Measurements from ENCODE around the gene RASGRP3. TPM values are rescaled to one million over a fixed set of nuclear protein-coding genes. Genes with fewer than 3 reads are reported as not detected.
A peak's percentile ranks its signal among the peaks of the same experiment; 100 is the strongest.

Gene RASGRP3
- total and polyA plus RNA-seq, 12 donors = 2.5 to 23.8 (median 10.7) TPM

DNA sequence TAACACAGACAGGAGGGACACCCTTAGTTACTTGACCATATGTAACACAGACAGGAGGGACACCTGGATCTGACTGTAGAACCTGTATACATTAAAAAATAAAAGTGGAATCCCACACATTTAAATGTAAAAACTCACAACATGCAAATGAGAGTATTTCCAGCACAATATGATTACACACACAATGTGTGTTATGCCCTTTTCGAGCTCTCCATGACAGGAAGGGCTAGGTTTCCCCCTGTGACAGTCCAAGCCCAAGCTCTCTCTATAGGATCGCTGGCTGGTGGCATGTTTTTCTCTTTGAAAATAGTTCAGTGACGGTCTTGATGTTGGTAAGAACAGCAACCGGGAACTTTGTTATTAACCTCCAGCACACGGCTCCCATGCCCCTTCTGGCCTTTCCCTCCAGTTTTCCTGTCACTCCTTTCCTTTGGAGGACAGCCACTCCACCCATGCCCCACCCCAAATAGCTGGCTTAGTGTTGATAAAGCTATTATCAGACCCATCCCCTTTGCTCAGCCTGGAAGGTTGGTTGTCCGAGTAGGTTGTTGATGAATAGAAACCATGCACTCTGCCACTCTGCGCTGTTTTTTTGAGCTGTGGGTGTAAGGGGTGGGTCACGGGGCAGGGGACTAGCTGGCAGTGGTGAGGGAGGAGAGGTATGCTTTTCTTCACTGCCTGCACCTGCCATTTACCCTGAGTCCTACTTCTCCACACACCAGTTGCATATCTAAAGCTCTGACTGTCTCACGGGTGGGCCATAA is 2.7 kb downstream of the RASGRP3 start:
- Histone ChIP-seq H3K9me3 (replicated peaks in 1 of 3) (no peaks in the 10 kb centered on the region), H3K4me1 (replicated peaks in 1 of 2) (peaks cover 6 to 15% of the 10 kb centered on the region in 2 donors), H3K4me3 (no peak overlapping the region), H3K27ac (peak overlapping the region in 2 of 5 donors; percentile 8 to 37), H3K27me3 (no peaks in the 10 kb centered on the region), H3K36me3 (replicated peaks in 1 of 2) (no peaks in the 10 kb centered on the region)
- TF ChIP-seq POLR2A (IDR thresholded peaks at IDR 0.05) = no peak
- TF ChIP-seq, protein P1, sequence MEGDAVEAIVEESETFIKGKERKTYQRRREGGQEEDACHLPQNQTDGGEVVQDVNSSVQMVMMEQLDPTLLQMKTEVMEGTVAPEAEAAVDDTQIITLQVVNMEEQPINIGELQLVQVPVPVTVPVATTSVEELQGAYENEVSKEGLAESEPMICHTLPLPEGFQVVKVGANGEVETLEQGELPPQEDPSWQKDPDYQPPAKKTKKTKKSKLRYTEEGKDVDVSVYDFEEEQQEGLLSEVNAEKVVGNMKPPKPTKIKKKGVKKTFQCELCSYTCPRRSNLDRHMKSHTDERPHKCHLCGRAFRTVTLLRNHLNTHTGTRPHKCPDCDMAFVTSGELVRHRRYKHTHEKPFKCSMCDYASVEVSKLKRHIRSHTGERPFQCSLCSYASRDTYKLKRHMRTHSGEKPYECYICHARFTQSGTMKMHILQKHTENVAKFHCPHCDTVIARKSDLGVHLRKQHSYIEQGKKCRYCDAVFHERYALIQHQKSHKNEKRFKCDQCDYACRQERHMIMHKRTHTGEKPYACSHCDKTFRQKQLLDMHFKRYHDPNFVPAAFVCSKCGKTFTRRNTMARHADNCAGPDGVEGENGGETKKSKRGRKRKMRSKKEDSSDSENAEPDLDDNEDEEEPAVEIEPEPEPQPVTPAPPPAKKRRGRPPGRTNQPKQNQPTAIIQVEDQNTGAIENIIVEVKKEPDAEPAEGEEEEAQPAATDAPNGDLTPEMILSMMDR (IDR thresholded peaks at IDR 0.05) = no peak
- no peak for DNase-seq
- intact Hi-C loops (cut with DNase I) = loop anchor here in 1 of 2 donors (10.0 kb wide), 1 partner anchor 106 kb away; no protein-coding TSS in a partner anchor
- 61 to 71% (median 69%) methylated on average over 9 of the region's 9 CpGs for WGBS, 4 donors

DNA sequence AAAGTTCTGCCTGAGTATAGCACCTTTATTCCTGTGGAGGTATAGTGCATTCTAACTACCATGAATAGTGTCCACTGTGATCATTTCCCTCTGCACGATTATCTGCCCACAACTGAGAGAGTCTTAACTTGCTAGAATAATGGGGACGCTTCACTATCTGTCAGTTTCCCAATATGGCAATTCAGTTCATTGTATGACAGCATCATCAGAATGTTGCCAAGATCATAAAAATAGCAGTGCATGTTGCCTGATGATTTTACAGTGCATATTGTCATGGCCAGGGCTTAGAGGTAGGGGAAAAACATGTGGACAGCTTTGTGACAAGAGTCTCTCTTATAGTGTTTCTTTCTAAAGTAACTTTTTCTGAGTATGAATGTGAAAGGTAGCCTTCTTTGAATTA is 6.1 kb downstream of the RASGRP3 start:
- peaks cover 0 to 4% of the 10 kb centered on the region in 2 donors for H3K4me1 ChIP-seq (replicated peaks in 1 of 2)

DNA sequence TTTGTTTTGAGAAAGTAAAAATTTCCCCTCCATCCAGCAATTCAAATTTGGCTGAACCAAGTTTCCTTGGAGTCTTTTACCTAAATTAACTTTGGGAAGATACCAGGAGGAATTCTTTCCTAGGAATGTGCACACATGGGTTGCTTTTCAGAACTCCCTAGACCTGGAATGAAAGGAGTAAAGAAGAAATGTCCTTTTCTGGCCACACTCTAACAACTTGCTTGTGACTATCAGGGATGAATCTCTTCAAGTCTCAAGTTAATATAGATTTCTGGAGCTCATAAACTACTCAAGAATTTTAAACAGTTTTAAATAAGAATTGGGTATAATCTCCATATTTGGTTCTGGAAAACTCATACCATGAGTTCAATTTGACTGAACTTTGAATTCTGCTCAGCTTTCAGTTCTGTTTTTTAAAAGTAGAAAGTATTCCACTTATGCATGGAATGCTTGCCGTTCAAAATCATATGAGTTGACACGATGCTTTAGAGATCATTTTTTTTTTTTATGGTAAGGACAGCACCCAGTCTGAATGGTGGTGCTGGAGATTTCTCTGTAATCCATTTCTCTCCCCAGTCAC is 7.7 kb downstream of the RASGRP3 start:
- H3K27me3 ChIP-seq = no peaks in the 10 kb centered on the region
- peak overlapping the region in 1 of 5 donors; percentile 11 for H3K27ac ChIP-seq
- DNase-seq = no peak
- intact Hi-C loops (cut with DNase I) = no loop called here
- peaks cover 0 to 4% (median 0%) of the 10 kb centered on the region in 3 donors for H3K9me3 ChIP-seq (replicated peaks in 1 of 3)
- H3K4me1 ChIP-seq (replicated peaks in 1 of 2) = peaks cover 0 to 4% of the 10 kb centered on the region in 2 donors
- no peak overlapping the region for H3K4me3 ChIP-seq
- WGBS, 4 donors = 45 to 53% (median 47%) methylated on average over 2 of the region's 2 CpGs
- TF ChIP-seq, protein P1 (IDR thresholded peaks at IDR 0.05) = no peak
- no peak for TF ChIP-seq POLR2A (IDR thresholded peaks at IDR 0.05)
- no peaks in the 10 kb centered on the region for H3K36me3 ChIP-seq (replicated peaks in 1 of 2)

More for the DNA sequence above, 6.1 kb downstream of the RASGRP3 start:
- intact Hi-C loops (cut with DNase I) = no loop called here
- Histone ChIP-seq H3K27ac (no peak overlapping the region), H3K9me3 (replicated peaks in 1 of 3) (peaks cover 0 to 4% (median 0%) of the 10 kb centered on the region in 3 donors), H3K36me3 (replicated peaks in 1 of 2) (no peaks in the 10 kb centered on the region), H3K4me3 (no peak overlapping the region), H3K27me3 (no peaks in the 10 kb centered on the region)
- 65 to 78% (median 74%) methylated on average over 2 of the region's 2 CpGs for WGBS, 4 donors
- no peak for DNase-seq
- no peak for TF ChIP-seq POLR2A (IDR thresholded peaks at IDR 0.05)
- TF ChIP-seq, protein P1 (IDR thresholded peaks at IDR 0.05) = no peak

DNA sequence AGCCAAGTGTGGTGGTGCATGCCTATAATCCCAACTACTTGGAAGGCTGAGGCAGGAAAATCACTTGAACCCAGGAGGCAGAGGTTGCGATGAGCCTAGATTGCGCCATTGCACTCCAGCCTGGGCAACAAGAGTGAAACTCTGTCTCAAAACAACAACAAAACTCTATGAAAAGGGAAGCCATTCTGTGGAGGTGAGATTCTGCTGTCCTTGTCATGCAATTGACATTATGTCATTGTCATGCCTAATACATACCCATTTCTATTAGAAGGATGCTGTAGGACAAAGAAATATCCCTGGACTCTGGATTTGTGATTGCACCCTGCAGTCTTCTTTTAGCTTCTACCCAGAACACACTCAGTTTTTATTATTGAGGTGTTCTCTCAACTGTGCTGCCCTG is 8.6 kb downstream of the RASGRP3 start:
- H3K27ac ChIP-seq = peak overlapping the region in 1 of 5 donors; percentile 23
- no peaks in the 10 kb centered on the region for H3K27me3 ChIP-seq
- TF ChIP-seq, protein P1 (IDR thresholded peaks at IDR 0.05) = no peak
- TF ChIP-seq POLR2A (IDR thresholded peaks at IDR 0.05) = no peak
- WGBS, 4 donors = 50 to 86% (median 84%) methylated on average over 2 of the region's 2 CpGs
- peaks cover 0 to 4% of the 10 kb centered on the region in 2 donors for H3K4me1 ChIP-seq (replicated peaks in 1 of 2)
- H3K9me3 ChIP-seq (replicated peaks in 1 of 3) = peaks cover 0 to 4% (median 0%) of the 10 kb centered on the region in 3 donors
- no peak for DNase-seq
- H3K4me3 ChIP-seq = no peak overlapping the region
- H3K36me3 ChIP-seq (replicated peaks in 1 of 2) = no peaks in the 10 kb centered on the region
- intact Hi-C loops (cut with DNase I) = no loop called here

Data from adrenal gland (tissue), 12 donors.